ENCODE results near the gene C1RL. TPM values are rescaled to one million over a fixed set of nuclear protein-coding genes. Genes with fewer than 3 reads are reported as not detected.

Gene C1RL
- total RNA-seq, 1 experiment from 2014 or later = 25.9 TPM

DNA sequence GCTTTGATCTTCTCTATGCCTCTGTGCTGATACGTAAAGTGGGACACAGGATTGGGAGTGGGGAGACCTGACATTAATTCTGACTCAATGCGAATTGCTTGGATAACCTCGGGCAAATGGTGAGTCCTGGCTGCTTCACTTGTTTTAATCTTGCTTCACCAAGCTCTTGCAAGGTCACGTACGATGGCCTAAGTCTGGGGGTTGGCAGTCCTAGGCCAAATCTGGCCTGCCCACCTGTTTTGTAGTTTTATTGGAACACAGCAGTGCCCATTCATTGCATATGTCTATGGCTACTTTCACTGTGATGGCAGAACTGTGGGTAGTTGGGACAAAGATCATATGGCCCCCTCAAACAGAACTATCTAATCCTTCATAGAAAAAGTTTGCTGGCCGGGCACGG is 34.5 kb upstream of the C1RL start:
- no peaks in the 10 kb centered on the region for H3K4me1 ChIP-seq (ENCODE audit: control insufficient read depth in 1 of 2, insufficient read depth in 2 of 2, low read length in 2 of 2)
- no peak overlapping the region for H3K27ac ChIP-seq (ENCODE audit: low read depth, low read length)
- H3K4me2 ChIP-seq (ENCODE audit: low read length) = no peak overlapping the region
- TF ChIP-seq ZBTB33 (IDR thresholded peaks at IDR 0.05; ENCODE audit: extremely low read depth, insufficient replicate concordance, low read length) (no peak), YY1 (IDR thresholded peaks at IDR 0.05; ENCODE audit: extremely low read depth, insufficient replicate concordance, low read depth, low read length) (no peak), MAX (IDR thresholded peaks at IDR 0.05) (no peak), POLR2AphosphoS5 (IDR thresholded peaks at IDR 0.05; ENCODE audit: low read depth, low read length) (no peak), ELF1 (IDR thresholded peaks at IDR 0.05; ENCODE audit: borderline replicate concordance, low read depth) (no peak), CBX3 (IDR thresholded peaks at IDR 0.05; ENCODE audit: low read depth) (no peak), ZFX (IDR thresholded peaks at IDR 0.05) (no peak), REST (IDR thresholded peaks at IDR 0.05; ENCODE audit: low read depth) (no peak), CTCF (IDR thresholded peaks at IDR 0.05 in 2 of 3, conservative IDR thresholded peaks at IDR 0.05 in 1 of 3; ENCODE audit: borderline replicate concordance in 1 of 3, insufficient read depth in 1 of 3, low read depth in 2 of 3, low read length in 2 of 3) (no peak), ZNF274 (IDR thresholded peaks at IDR 0.05; ENCODE audit: low read depth, low read length) (no peak)
- POLR2A ChIA-PET = no interaction called here
- H2AFZ ChIP-seq (ENCODE audit: low read depth, low read length, poor library complexity, severe bottlenecking) = no peak overlapping the region
- DNase-seq (ENCODE audit: low read depth, low spot score) (no peak), ATAC-seq (no peak)
- RAD21 ChIA-PET (ENCODE audit: low non-redundant PET in 1 of 2, low total read pairs in 2 of 2, uncharacterized antibody in 2 of 2, unreplicated experiment in 2 of 2) = no interaction called here
- no peaks in the 10 kb centered on the region for H3K9me3 ChIP-seq (ENCODE audit: control insufficient read depth in 1 of 2, insufficient read depth in 1 of 2, low read depth in 1 of 2, low read length in 2 of 2)
- H3K9me2 ChIP-seq (ENCODE audit: insufficient read depth) = no peaks in the 10 kb centered on the region
- H4K20me1 ChIP-seq (ENCODE audit: insufficient read depth) = no peaks in the 10 kb centered on the region
- H3K4me3 ChIP-seq (replicated peaks in 1 of 2; ENCODE audit: low read depth in 1 of 2, low read length in 2 of 2) = no peak overlapping the region
- CTCF ChIA-PET = interaction anchor here (2.6 kb wide), 1 partner anchor 19 kb away, joined by 9 read pairs; no protein-coding TSS in a partner anchor
- no peaks in the 10 kb centered on the region for H3K27me3 ChIP-seq (ENCODE audit: insufficient read depth, low read length)
- no peak overlapping the region for H3K9ac ChIP-seq (ENCODE audit: low read length)
- peaks cover 0 to 16% of the 10 kb centered on the region in 2 experiments; a peak in 3 of 4 replicates for H3K36me3 ChIP-seq (ENCODE audit: control insufficient read depth in 1 of 2, insufficient read depth in 2 of 2, low read length in 2 of 2)
- no TSS peak for BruUV-seq (replicated peaks)
- H3K79me2 ChIP-seq (ENCODE audit: insufficient read depth, low read length) = no peaks in the 10 kb centered on the region
- intact Hi-C loops (cut with micrococcal nuclease) = loop anchor here (2.0 kb wide), 1 partner anchor 495 kb away; no protein-coding TSS in a partner anchor
